Suprapubic skin (tissue), 4 donors: ENCODE measurements around the gene CHKB. TPM values are rescaled to one million over a fixed set of nuclear protein-coding genes. Genes with fewer than 3 reads are reported as not detected.

ENCODE experiments used
- DNase-seq, 2 donors: peaks; one replicate each; pipeline ENCODE4 v3.0.0-alpha.2; 2019; ENCODE audit warnings: low spot score in 2 of 2
- H3K27ac ChIP-seq: fragments of 200-600 bp; sonication (generic); one replicate; pipeline ENCODE4 v1.5.1; 2019
- H3K27me3 ChIP-seq: fragments of 200-600 bp; sonication (generic); one replicate; pipeline ENCODE4 v1.5.1; 2019
- H3K36me3 ChIP-seq: fragments of 200-600 bp; sonication (generic); one replicate; pipeline ENCODE4 v1.5.1; 2019
- H3K4me1 ChIP-seq: fragments of 200-600 bp; sonication (generic); one replicate; pipeline ENCODE4 v1.5.1; 2019
- H3K4me3 ChIP-seq: fragments of 200-600 bp; sonication (generic); one replicate; pipeline ENCODE4 v1.5.1; 2019; ENCODE audit warnings: mild to moderate bottlenecking
- H3K9me3 ChIP-seq: fragments of 200-600 bp; sonication (generic); one replicate; pipeline ENCODE4 v1.5.1; 2019
- CTCF ChIP-seq, 2 donors: fragments of 200-600 bp in 1 of 2; fragments of 450-650 bp in 1 of 2; sonication (generic) in 1 of 2; IDR thresholded peaks; one replicate each; pipeline ENCODE4 v1.5.1; 2016 to 2019; ENCODE audit warnings: antibody characterized with exemption in 2 of 2, mild to moderate bottlenecking in 1 of 2, moderate library complexity in 1 of 2
- EP300 ChIP-seq: sonication (generic); formaldehyde crosslinking; IDR thresholded peaks from one replicate; pipeline ENCODE4 v1.6.1; 2017; ENCODE audit warnings: antibody characterized with exemption
- POLR2A ChIP-seq, 2 donors: fragments of 450-650 bp; IDR thresholded peaks; one replicate each; pipeline ENCODE4 v1.6.1; 2017; ENCODE audit warnings: antibody characterized with exemption in 2 of 2, mild to moderate bottlenecking in 2 of 2, moderate library complexity in 2 of 2
- POLR2AphosphoS5 ChIP-seq, 3 donors: sonication (generic); formaldehyde crosslinking; IDR thresholded peaks; one replicate each; pipeline ENCODE4 v1.6.1; 2017; ENCODE audit warnings: antibody characterized with exemption in 3 of 3
- WGBS: methylation state at CpG from one replicate; pipeline ENCODE4 v1.1.5; 2018; 5-methylcytosine and 5-hydroxymethylcytosine counted together
- total RNA-seq, 4 donors: library from RNA; depleted of rRNA; stranded (reverse); fragments of >200 nt; gene quantifications; one replicate each; pipeline ENCODE4 v1.1.0, GENCODE V29; 2016

Gene CHKB
- total RNA-seq, 4 donors from 2014 or later: 43.0 to 86.5 (median 73.0) TPM

GRCh38 chr22:50581031-50581949 lies 1.4 kb downstream of the CHKB start:
- WGBS: 87% methylated on average over 11 of the region's 22 CpGs
- DNase-seq: peak in 1 of 2 donors; percentile 58
- H3K4me1 ChIP-seq: peaks cover 35% of the 10 kb centered on the region
- H3K36me3 ChIP-seq: peaks cover 14% of the 10 kb centered on the region
- H3K27me3 ChIP-seq: no peaks in the 10 kb centered on the region
- H3K4me3 ChIP-seq: peak overlapping the region; percentile 81
- no peaks in the 10 kb centered on the region for H3K9me3 ChIP-seq
- H3K27ac ChIP-seq: peak overlapping the region; percentile 97
- TF ChIP-seq CTCF (IDR thresholded peaks at IDR 0.05) (no peak), POLR2A (IDR thresholded peaks at IDR 0.05) (no peak), POLR2AphosphoS5 (IDR thresholded peaks at IDR 0.05) (no peak), EP300 (no peak)

GRCh38 chr22:50579752-50580151 lies 2.9 kb downstream of the CHKB start:
- TF ChIP-seq POLR2A (IDR thresholded peaks at IDR 0.05): no peak
- TF ChIP-seq POLR2AphosphoS5 (IDR thresholded peaks at IDR 0.05): no peak
- no peak for TF ChIP-seq CTCF (IDR thresholded peaks at IDR 0.05)
- no peak for TF ChIP-seq EP300
- no peak overlapping the region for H3K4me3 ChIP-seq
- H3K27ac ChIP-seq: no peak overlapping the region
- H3K36me3 ChIP-seq: peaks cover 14% of the 10 kb centered on the region
- no peaks in the 10 kb centered on the region for H3K27me3 ChIP-seq
- 95% methylated on average over 4 of the region's 4 CpGs for WGBS
- peaks cover 35% of the 10 kb centered on the region for H3K4me1 ChIP-seq
- H3K9me3 ChIP-seq: no peaks in the 10 kb centered on the region
- DNase-seq: peak in 1 of 2 donors; percentile 35

- peaks cover 34% of the 10 kb centered on the region for H3K4me1 ChIP-seq
- H3K27ac ChIP-seq: no peak overlapping the region
- no peaks in the 10 kb centered on the region for H3K9me3 ChIP-seq
- TF ChIP-seq CTCF (IDR thresholded peaks at IDR 0.05): no peak
- TF ChIP-seq EP300: no peak
- TF ChIP-seq POLR2AphosphoS5 (IDR thresholded peaks at IDR 0.05): no peak
- TF ChIP-seq POLR2A (IDR thresholded peaks at IDR 0.05): no peak
- DNase-seq: peak in 1 of 2 donors; percentile 53
- H3K4me3 ChIP-seq: no peak overlapping the region
- H3K27me3 ChIP-seq: no peaks in the 10 kb centered on the region
- peaks cover 14% of the 10 kb centered on the region for H3K36me3 ChIP-seq
- 65% methylated on average over 8 of the region's 8 CpGs for WGBS
Observed at GRCh38 chr22:50578776-50579310, 3.8 kb downstream of the CHKB start.

GRCh38 chr22:50577987-50578775 lies 4.5 kb downstream of the CHKB start, which contains the start of gene CPT1B:
TSS of gene CPT1B (minus strand) at chr22:50578427. CDS start at chr22:50577915, 512 bp downstream.
- peaks cover 27% of the 10 kb centered on the region for H3K4me1 ChIP-seq
- no peaks in the 10 kb centered on the region for H3K27me3 ChIP-seq
- H3K9me3 ChIP-seq: no peaks in the 10 kb centered on the region
- no peak within 1 kb of the TSS for H3K4me3 ChIP-seq
- peaks cover 14% of the 10 kb centered on the region for H3K36me3 ChIP-seq
- H3K27ac ChIP-seq: no peak within 1 kb of the TSS
- no peak for TF ChIP-seq EP300
- TF ChIP-seq POLR2A (IDR thresholded peaks at IDR 0.05): no peak
- TF ChIP-seq POLR2AphosphoS5 (IDR thresholded peaks at IDR 0.05): no peak
- TF ChIP-seq CTCF (IDR thresholded peaks at IDR 0.05): no peak
- 34% methylated on average over 10 of the region's 63 CpGs for WGBS
- DNase-seq: peak in 1 of 2 donors; percentile 60
